ENCODE measurements around the gene UGT1A7.

Gene UGT1A7

DNA sequence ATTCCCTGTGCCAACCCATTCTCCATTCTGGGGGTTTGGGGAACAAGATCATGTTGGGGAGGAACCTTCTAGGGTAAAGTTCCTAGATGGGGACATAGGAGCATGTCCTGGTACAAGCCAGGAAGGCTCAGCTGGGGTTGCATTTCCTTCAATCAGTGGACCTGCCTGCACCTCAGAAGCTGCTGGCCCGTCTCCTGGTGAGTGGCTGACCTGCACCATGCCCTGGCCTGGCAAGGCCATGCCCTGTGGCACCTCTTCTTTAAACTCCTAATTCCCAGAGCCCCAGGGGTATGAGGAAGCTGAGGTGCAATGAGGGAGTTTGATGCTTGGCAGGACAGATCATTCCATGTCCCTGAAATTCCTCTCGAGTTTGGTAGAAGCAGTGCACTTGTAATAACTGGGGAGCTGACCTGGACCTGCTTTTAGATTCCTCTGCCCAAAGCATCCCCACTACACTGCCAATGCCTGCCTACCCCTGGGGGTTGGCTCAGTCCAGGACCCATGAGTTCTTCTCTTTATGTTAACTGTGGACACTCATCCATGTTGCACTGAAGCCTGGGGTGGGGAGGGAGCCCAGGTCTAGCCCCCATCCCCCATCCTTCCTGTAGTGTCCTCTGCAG lies 121.7 kb downstream of the UGT1A7 start:
- Histone ChIP-seq H3K4me3 (ENCODE audit: low read length) (no peak overlapping the region), H3K27me3 (ENCODE audit: insufficient read depth, low read length) (no peaks in the 10 kb centered on the region), H3K36me3 (ENCODE audit: insufficient read depth, low read length) (no peaks in the 10 kb centered on the region), H3K4me1 (ENCODE audit: insufficient read depth, low read length) (no peaks in the 10 kb centered on the region), H3K9ac (ENCODE audit: low read depth, low read length) (no peak overlapping the region), H3K27ac (ENCODE audit: low read depth, low read length) (no peak overlapping the region), H3K9me3 (ENCODE audit: insufficient read depth, low read depth, low read length) (no peaks in the 10 kb centered on the region)
- WGBS: 92% methylated on average over 2 of the region's 2 CpGs

GRCh38 chr2:233803994-233804393 lies 122.3 kb downstream of the UGT1A7 start:
- Histone ChIP-seq H3K27me3 (ENCODE audit: insufficient read depth, low read length) (no peaks in the 10 kb centered on the region), H3K4me1 (ENCODE audit: insufficient read depth, low read length) (no peaks in the 10 kb centered on the region), H3K27ac (ENCODE audit: low read depth, low read length) (no peak overlapping the region), H3K9me3 (ENCODE audit: insufficient read depth, low read depth, low read length) (no peaks in the 10 kb centered on the region), H3K9ac (ENCODE audit: low read depth, low read length) (no peak overlapping the region), H3K36me3 (ENCODE audit: insufficient read depth, low read length) (no peaks in the 10 kb centered on the region), H3K4me3 (ENCODE audit: low read length) (no peak overlapping the region)
- WGBS: 77% methylated on average over 8 of the region's 8 CpGs

DNA sequence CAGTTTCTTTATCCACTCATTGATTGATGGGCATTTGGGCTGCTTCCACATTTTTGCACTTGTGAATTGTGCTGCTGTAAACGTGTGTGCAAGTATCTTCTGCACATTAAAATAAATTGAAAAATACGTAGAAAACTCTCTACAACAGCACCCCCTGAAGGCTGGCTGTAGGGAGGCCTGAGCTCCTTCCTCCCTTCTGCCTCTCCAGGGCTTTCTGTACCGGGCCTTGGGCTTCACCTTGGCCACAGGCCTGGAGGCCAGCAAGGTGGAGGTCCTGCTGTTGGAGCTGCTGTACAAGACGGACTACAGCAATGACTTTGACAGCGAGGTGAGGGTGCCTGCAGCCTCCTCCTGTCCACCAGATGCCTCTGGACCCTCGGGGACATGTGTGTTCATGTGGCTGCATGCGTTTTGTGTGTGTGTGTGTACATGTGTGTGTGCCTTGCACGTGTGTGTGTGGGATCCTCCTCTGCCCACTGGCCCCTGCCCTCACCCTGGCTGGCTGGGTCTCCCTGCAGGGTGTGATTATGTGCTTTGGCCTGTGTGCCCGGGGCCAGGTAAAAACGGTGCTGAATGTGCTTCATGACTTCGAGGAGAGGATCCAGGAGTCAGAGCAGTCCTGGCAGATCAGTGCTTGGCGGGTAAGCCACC lies 125.6 kb downstream of the UGT1A7 start:
- Histone ChIP-seq H3K27me3 (ENCODE audit: insufficient read depth, low read length) (no peaks in the 10 kb centered on the region), H3K9me3 (ENCODE audit: insufficient read depth, low read depth, low read length) (no peaks in the 10 kb centered on the region), H3K27ac (ENCODE audit: low read depth, low read length) (no peak overlapping the region), H3K4me1 (ENCODE audit: insufficient read depth, low read length) (no peaks in the 10 kb centered on the region), H3K9ac (ENCODE audit: low read depth, low read length) (no peak overlapping the region), H3K36me3 (ENCODE audit: insufficient read depth, low read length) (no peaks in the 10 kb centered on the region), H3K4me3 (ENCODE audit: low read length) (no peak overlapping the region)
- WGBS: 90% methylated on average over 12 of the region's 12 CpGs

GRCh38 chr2:233807966-233808935 lies 126.5 kb downstream of the UGT1A7 start:
- no peak overlapping the region for H3K9ac ChIP-seq (ENCODE audit: low read depth, low read length)
- H3K4me3 ChIP-seq (ENCODE audit: low read length): no peak overlapping the region
- 87% methylated on average over 10 of the region's 10 CpGs for WGBS
- H3K4me1 ChIP-seq (ENCODE audit: insufficient read depth, low read length): no peaks in the 10 kb centered on the region
- no peaks in the 10 kb centered on the region for H3K36me3 ChIP-seq (ENCODE audit: insufficient read depth, low read length)
- no peaks in the 10 kb centered on the region for H3K9me3 ChIP-seq (ENCODE audit: insufficient read depth, low read depth, low read length)
- H3K27me3 ChIP-seq (ENCODE audit: insufficient read depth, low read length): no peaks in the 10 kb centered on the region
- no peak overlapping the region for H3K27ac ChIP-seq (ENCODE audit: low read depth, low read length)

- Histone ChIP-seq H3K36me3 (ENCODE audit: insufficient read depth, low read length) (no peaks in the 10 kb centered on the region), H3K9me3 (ENCODE audit: insufficient read depth, low read depth, low read length) (no peaks in the 10 kb centered on the region), H3K27ac (ENCODE audit: low read depth, low read length) (no peak overlapping the region), H3K9ac (ENCODE audit: low read depth, low read length) (no peak overlapping the region), H3K4me3 (ENCODE audit: low read length) (no peak overlapping the region), H3K27me3 (ENCODE audit: insufficient read depth, low read length) (no peaks in the 10 kb centered on the region), H3K4me1 (ENCODE audit: insufficient read depth, low read length) (no peaks in the 10 kb centered on the region)
- 90% methylated on average over 6 of the region's 6 CpGs for WGBS
Observed at GRCh38 chr2:233810385-233810784, 128.7 kb downstream of the UGT1A7 start.

GRCh38 chr2:233811087-233811486 lies 129.4 kb downstream of the UGT1A7 start:
- no peaks in the 10 kb centered on the region for H3K4me1 ChIP-seq (ENCODE audit: insufficient read depth, low read length)
- 87% methylated on average over 4 of the region's 4 CpGs for WGBS
- no peaks in the 10 kb centered on the region for H3K36me3 ChIP-seq (ENCODE audit: insufficient read depth, low read length)
- H3K27ac ChIP-seq (ENCODE audit: low read depth, low read length): no peak overlapping the region
- H3K9ac ChIP-seq (ENCODE audit: low read depth, low read length): no peak overlapping the region
- no peaks in the 10 kb centered on the region for H3K9me3 ChIP-seq (ENCODE audit: insufficient read depth, low read depth, low read length)
- no peak overlapping the region for H3K4me3 ChIP-seq (ENCODE audit: low read length)
- H3K27me3 ChIP-seq (ENCODE audit: insufficient read depth, low read length): no peaks in the 10 kb centered on the region

GRCh38 chr2:233811732-233812131 lies 130.0 kb downstream of the UGT1A7 start:
- Histone ChIP-seq H3K4me1 (ENCODE audit: insufficient read depth, low read length) (no peaks in the 10 kb centered on the region), H3K27me3 (ENCODE audit: insufficient read depth, low read length) (no peaks in the 10 kb centered on the region), H3K9me3 (ENCODE audit: insufficient read depth, low read depth, low read length) (no peaks in the 10 kb centered on the region), H3K27ac (ENCODE audit: low read depth, low read length) (no peak overlapping the region), H3K9ac (ENCODE audit: low read depth, low read length) (no peak overlapping the region), H3K4me3 (ENCODE audit: low read length) (no peak overlapping the region), H3K36me3 (ENCODE audit: insufficient read depth, low read length) (no peaks in the 10 kb centered on the region)
- 94% methylated on average over 8 of the region's 8 CpGs for WGBS

GRCh38 chr2:233813236-233814055 lies 131.7 kb downstream of the UGT1A7 start:
- H3K27me3 ChIP-seq (ENCODE audit: insufficient read depth, low read length): no peaks in the 10 kb centered on the region
- no peaks in the 10 kb centered on the region for H3K36me3 ChIP-seq (ENCODE audit: insufficient read depth, low read length)
- no peak overlapping the region for H3K9ac ChIP-seq (ENCODE audit: low read depth, low read length)
- H3K4me1 ChIP-seq (ENCODE audit: insufficient read depth, low read length): no peaks in the 10 kb centered on the region
- 84% methylated on average over 3 of the region's 3 CpGs for WGBS
- no peak overlapping the region for H3K27ac ChIP-seq (ENCODE audit: low read depth, low read length)
- H3K9me3 ChIP-seq (ENCODE audit: insufficient read depth, low read depth, low read length): no peaks in the 10 kb centered on the region
- no peak overlapping the region for H3K4me3 ChIP-seq (ENCODE audit: low read length)

DNA sequence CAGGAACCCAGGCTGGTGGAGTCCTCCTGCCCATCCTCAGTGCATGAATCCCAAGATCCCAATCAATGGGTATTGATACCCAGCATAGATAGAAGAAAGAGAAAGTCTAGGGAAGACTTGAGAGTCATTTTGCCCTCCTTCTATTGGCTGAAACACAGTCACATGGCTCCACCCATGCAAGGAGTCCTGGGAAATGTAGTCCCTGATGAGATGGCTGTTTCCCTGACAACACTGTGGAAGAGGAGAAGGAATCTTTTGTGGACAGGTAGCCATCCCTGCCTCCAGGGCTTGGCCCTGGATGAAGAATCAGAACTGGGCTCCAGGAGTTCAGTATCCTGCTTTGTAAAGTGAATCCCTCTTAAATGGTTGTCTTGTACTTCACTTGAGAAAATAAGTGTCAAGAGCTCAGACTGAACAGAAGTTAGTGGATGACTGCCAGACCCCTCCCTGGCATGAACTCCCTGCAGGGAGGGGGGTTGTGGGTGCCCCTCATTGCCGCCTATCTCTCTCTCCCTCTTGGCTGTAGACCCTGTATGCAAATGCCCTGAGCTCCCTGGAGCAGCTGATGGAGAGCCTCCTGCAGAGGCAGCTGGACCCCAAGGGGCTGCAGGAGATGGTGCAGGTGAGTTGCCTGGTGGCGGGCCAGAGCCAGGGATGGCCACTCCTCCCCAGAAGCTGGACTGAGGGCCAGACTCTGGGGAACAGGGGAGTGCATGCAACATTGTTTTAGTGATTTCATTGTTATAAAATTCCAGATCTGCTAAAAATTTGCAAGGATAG lies 132.5 kb downstream of the UGT1A7 start:
- WGBS: 85% methylated on average over 2 of the region's 2 CpGs
- no peak overlapping the region for H3K27ac ChIP-seq (ENCODE audit: low read depth, low read length)
- H3K27me3 ChIP-seq (ENCODE audit: insufficient read depth, low read length): no peaks in the 10 kb centered on the region
- H3K4me1 ChIP-seq (ENCODE audit: insufficient read depth, low read length): no peaks in the 10 kb centered on the region
- H3K9ac ChIP-seq (ENCODE audit: low read depth, low read length): no peak overlapping the region
- no peak overlapping the region for H3K4me3 ChIP-seq (ENCODE audit: low read length)
- no peaks in the 10 kb centered on the region for H3K9me3 ChIP-seq (ENCODE audit: insufficient read depth, low read depth, low read length)
- H3K36me3 ChIP-seq (ENCODE audit: insufficient read depth, low read length): no peaks in the 10 kb centered on the region

- Histone ChIP-seq H3K4me1 (ENCODE audit: insufficient read depth, low read length) (no peaks in the 10 kb centered on the region), H3K36me3 (ENCODE audit: insufficient read depth, low read length) (no peaks in the 10 kb centered on the region), H3K4me3 (ENCODE audit: low read length) (no peak overlapping the region), H3K9me3 (ENCODE audit: insufficient read depth, low read depth, low read length) (no peaks in the 10 kb centered on the region), H3K9ac (ENCODE audit: low read depth, low read length) (no peak overlapping the region), H3K27ac (ENCODE audit: low read depth, low read length) (no peak overlapping the region), H3K27me3 (ENCODE audit: insufficient read depth, low read length) (no peaks in the 10 kb centered on the region)
- whole genome bisulfite sequencing: 83% methylated on average over 5 of the region's 6 CpGs
Observed at GRCh38 chr2:233815861-233816260, 134.2 kb downstream of the UGT1A7 start.
